Erythroblast (primary cell): ENCODE measurements around the gene DIAPH2.
"Not testable (repeated sequence)": the region's sequence is repeated elsewhere in the genome, so short reads cannot be mapped to it uniquely, and the experiment has no call there.

Source experiments
- DNase-seq, 2 experiments: peaks; one replicate each; lab custom pipeline; 2025; lab: John Stamatoyannopoulos, UW
- GATA1 ChIP-seq: IDR thresholded peaks from 2 replicates; pipeline ENCODE4 v1.6.1; 2011; ENCODE audit warnings: low read depth, mild to moderate bottlenecking, control low read depth, low read length, moderate library complexity
- POLR2A ChIP-seq: IDR thresholded peaks from 2 replicates; pipeline ENCODE4 v1.6.1; 2011; ENCODE audit warnings: mild to moderate bottlenecking, low read length

The DIAPH2 gene

GRCh38 chrX:96820935-96821334, 136.3 kb downstream of the DIAPH2 start:
- TF ChIP-seq GATA1 (no peak), POLR2A (no peak)
- DNase-seq: no peak

DNA sequence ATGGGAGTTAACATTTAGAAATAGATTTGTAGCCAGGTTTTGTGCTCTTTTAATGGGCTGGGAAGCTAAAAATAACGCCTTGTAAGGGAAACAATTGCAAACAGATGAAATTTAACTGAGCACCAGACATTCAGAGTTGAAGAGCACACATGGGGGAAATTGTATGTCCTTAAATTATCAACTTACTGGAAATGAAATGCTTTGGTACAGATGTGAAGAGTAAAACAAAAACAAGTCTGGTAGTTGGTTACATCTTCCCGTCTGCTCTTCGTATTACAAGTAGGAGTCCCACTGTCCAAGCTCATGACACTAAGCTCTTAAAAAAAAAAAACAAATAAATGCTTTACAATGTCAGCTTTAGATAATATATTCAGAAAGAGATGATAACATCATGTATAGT, 139.5 kb downstream of the DIAPH2 start:
- no peak for DNase-seq
- TF ChIP-seq GATA1 (no peak), POLR2A (no peak)

DNA sequence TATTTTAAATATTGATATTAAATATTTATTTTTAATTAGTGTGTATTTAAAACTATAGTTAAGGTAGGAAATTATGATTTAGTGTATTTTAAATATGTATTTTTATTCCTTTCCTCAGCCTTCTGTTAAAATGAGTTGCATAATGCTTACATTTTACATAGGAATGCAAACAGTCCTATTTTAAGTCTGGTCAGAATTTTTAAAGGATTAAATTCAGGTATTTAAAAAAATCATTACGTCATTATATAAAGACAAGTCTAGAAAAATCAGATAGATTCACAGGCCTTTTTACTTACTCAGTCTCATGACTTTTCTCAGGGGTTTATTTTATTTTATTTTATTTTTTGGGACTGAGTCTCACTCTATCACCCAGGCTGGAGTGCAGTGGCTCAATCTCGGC, 148.7 kb downstream of the DIAPH2 start:
- TF ChIP-seq POLR2A (no peak), GATA1 (no peak)
- DNase-seq: no peak

DNA sequence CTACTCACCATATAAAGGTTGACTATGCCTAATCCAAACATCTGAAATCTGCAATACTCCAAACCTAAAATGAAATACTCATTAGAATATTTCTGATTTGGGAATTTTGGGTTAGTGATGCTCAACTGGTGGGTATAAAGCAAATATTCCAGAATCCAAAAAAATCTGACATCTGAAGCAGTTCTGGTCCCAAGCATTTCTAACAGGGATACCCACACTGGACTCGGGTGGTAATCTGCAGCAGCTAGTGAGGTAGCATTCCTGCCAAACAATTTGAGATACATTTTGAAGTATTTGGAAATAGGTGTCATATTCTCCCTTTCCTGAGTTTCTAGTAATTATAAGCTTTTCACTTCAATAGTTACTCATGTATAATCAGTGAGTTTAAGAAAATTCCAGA, 149.5 kb downstream of the DIAPH2 start:
- DNase-seq: no peak
- no peak for TF ChIP-seq POLR2A
- TF ChIP-seq GATA1: no peak

- no peak for DNase-seq
- TF ChIP-seq GATA1 (no peak), POLR2A (no peak)
Measured at GRCh38 chrX:96835660-96836289, 151.1 kb downstream of the DIAPH2 start.

GRCh38 chrX:96837808-96838207, 153.2 kb downstream of the DIAPH2 start:
- no peak for TF ChIP-seq POLR2A
- no peak for TF ChIP-seq GATA1
- DNase-seq: no peak

- no peak for DNase-seq
- TF ChIP-seq POLR2A (no peak), GATA1 (no peak)
Measured at GRCh38 chrX:96838537-96838936, 153.9 kb downstream of the DIAPH2 start.

DNA sequence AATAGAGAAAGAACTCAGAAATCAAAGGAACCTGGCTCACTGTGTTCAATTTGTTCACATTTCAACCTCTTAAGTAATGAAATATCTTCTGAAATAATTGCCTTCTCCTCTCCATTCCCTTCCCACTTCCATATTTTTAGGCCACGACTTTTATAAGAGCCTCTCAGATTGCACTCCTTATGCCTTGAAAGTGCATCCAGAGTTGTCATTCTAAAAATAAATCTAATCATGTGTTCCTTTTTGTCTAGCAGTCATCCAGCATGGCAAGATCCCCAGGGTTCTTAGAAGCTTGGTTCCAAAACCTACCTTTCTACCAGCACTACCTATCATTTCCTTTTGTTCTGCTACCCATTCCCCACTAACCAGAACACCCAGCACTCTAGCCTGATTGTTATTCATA, 156.7 kb downstream of the DIAPH2 start:
- TF ChIP-seq GATA1 (no peak), POLR2A (no peak)
- no peak for DNase-seq

DNA sequence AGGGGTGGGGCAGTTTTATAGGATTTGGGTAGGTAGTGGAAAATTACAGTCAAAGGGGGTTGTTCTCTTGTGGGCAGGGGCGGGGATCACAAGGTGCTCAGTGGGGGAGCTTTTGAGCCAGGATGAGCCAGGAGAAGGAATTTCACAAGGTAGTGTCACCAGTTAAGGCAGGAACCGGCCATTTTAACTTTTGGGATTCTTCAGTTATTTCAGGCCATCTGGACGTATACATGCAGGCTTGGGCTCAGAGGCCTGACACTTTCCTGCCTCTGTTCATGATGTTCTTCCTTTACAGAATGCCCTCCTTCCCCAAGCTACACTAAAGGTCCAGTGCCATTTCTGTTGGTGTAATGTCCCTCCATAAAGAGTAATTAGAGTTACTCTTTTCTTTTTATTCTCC, 157.2 kb downstream of the DIAPH2 start:
- not testable (repeated sequence) for DNase-seq

- TF ChIP-seq GATA1 (no peak), POLR2A (no peak)
- DNase-seq: no peak
Measured at GRCh38 chrX:96843566-96843965, 158.9 kb downstream of the DIAPH2 start.

DNA sequence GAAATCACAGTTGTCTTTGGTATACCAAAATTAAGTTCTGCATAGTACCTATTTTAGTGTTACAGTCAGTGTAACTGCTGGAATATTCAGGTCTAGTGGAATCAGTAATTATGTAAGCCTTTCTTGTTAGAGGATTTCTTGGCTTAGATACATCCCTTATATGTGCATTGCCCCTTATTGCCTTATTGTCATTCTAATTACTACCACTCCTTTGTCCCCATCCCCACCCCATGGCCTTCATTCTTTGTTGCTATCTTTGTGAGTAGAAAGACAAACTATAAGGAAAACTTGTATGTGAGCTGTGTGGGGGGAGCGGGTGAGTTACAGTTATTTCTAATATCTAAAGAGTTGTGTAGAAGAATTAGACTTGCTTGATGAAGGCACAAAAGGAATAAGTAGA, 162.2 kb downstream of the DIAPH2 start:
- no peak for TF ChIP-seq GATA1
- TF ChIP-seq POLR2A: no peak
- no peak for DNase-seq

- not testable (repeated sequence) for DNase-seq
Measured at GRCh38 chrX:96859422-96859821, 174.8 kb downstream of the DIAPH2 start.

DNA sequence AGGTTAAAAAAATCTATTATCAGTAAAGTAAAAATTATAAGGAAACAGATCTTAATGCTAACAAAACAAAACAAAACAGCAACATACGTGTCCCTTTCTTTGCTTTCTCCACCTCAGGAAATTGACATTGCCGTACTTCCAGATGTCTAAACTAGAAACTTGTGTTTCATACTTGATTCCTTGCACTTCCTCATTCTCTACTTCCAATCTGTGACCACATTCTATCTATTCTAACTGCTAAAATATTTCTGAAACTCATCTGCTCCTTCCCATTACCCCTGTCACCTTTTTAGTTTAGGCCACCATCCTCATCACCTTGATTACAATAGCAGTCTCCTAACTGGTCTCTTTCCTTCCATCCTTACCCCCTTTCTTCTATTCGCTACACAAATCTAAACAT, 176.6 kb downstream of the DIAPH2 start:
- TF ChIP-seq POLR2A: no peak
- TF ChIP-seq GATA1: no peak
- no peak for DNase-seq

DNA sequence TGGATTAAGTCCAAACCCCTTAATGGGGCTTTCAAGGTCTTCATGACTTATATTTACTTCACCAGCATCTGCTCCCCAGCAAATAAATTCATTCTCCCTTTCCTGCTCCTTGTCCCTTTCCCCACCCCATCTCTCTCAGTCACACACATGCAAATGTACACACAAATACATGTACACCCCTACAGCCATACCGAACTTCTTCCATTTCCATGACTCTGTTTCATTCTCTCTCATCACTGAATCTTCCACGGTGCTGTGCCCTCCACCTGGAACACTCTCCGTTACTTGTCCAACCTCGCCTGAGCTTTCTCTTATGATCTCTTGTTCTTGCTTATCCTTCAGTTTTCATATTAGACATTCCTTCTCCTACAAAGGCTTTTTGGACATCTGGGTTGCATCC, 177.0 kb downstream of the DIAPH2 start:
- DNase-seq: no peak
- TF ChIP-seq GATA1 (no peak), POLR2A (no peak)

GRCh38 chrX:96883608-96884007, 199.0 kb downstream of the DIAPH2 start, which contains the start of gene RPA4:
RPA4 (plus strand) TSS chrX:96883908; CDS start chrX:96884311, 403 bp downstream.
- no peak for DNase-seq
- no peak for TF ChIP-seq GATA1
- no peak for TF ChIP-seq POLR2A
